Endothelial cell of umbilical vein (primary cell): ENCODE measurements around the gene XXYLT1. TPM values are rescaled to one million over a fixed set of nuclear protein-coding genes. Genes with fewer than 3 reads are reported as not detected.

Experiments used
- BruUV-seq: library from RNA; stranded (reverse); fragments of 400-500 nt; replicated peaks from 2 replicates; lab custom pipeline; 2021; lab: Mats Ljungman, UMichigan
- CTCF ChIA-PET: fragments of 300-600, 350-600 bp; sonication (Branson Sonifier 250); formaldehyde crosslinking; loops from one replicate; lab custom pipeline; 2021; ENCODE audit warnings: antibody characterized with exemption, inconsistent platforms; lab: Charles Lee
- POLR2A ChIA-PET: fragments of 300-600, 350-600 bp; sonication (Branson Sonifier 250); formaldehyde crosslinking; loops from one replicate; lab custom pipeline; 2021; ENCODE audit warnings: antibody characterized with exemption, inconsistent platforms; lab: Charles Lee
- DNase-seq: peaks from one replicate; pipeline ENCODE4 v3.0.0-alpha.2; 2011; ENCODE audit warnings: low read depth, low spot score
- FAIRE-seq: peaks from 2 replicates; lab custom pipeline; 2011; peaks lifted over from hg19 to GRCh38; lab: Jason Lieb, UNC
- H2AFZ ChIP-seq: 2 replicates; pipeline ENCODE4 v1.6.0; 2012; ENCODE audit warnings: low read depth, low read length, control low read depth, inconsistent platforms
- H3K27ac ChIP-seq: 2 replicates; pipeline ENCODE4 v1.5.1; 2011; ENCODE audit warnings: low read depth, mild to moderate bottlenecking, control low read depth, low read length, moderate library complexity; ENCODE audit not compliant: insufficient read depth
- H3K27me3 ChIP-seq, 2 experiments: 2 replicates each; pipeline versions ENCODE4 v1.6.0 to v1.6.1; 2011; ENCODE audit warnings: low read length in 2 of 2, mixed read lengths in 1 of 2; ENCODE audit not compliant: control insufficient read depth in 2 of 2, insufficient read depth in 2 of 2
- H3K36me3 ChIP-seq, 2 experiments: 2 replicates in 1 of 2; 3 replicates in 1 of 2; pipeline ENCODE4 v1.5.1; 2011; ENCODE audit warnings: low read length in 2 of 2, mild to moderate bottlenecking in 1 of 2, moderate library complexity in 1 of 2; ENCODE audit not compliant: control insufficient read depth in 2 of 2, insufficient read depth in 2 of 2; ENCODE audit errors: extremely low read depth in 1 of 2
- H3K4me1 ChIP-seq: 3 replicates; pipeline ENCODE4 v1.5.1; 2011; ENCODE audit warnings: mild to moderate bottlenecking, low read length; ENCODE audit not compliant: control insufficient read depth, insufficient read depth; ENCODE audit errors: extremely low read depth
- H3K4me2 ChIP-seq: 2 replicates; pipeline ENCODE4 v1.6.1; 2011; ENCODE audit warnings: low read length, control low read depth, mixed read lengths; ENCODE audit not compliant: insufficient read depth
- H3K4me3 ChIP-seq, 3 experiments: fragments of 200-600 bp in 1 of 3; sonication (generic), shearing (Covaris generic) in 1 of 3; replicated peaks in 1 of 3; 2 replicates each; pipeline ENCODE4 v1.5.1; 2011 to 2016; ENCODE audit warnings: control low read depth in 3 of 3, low read length in 3 of 3, mild to moderate bottlenecking in 2 of 3, inconsistent platforms in 1 of 3, low read depth in 1 of 3, moderate library complexity in 1 of 3; ENCODE audit not compliant: insufficient read depth in 1 of 3
- H3K79me2 ChIP-seq: 2 replicates; pipeline ENCODE4 v1.6.0; 2012; ENCODE audit warnings: low read length, inconsistent platforms; ENCODE audit not compliant: control insufficient read depth, insufficient read depth
- H3K9ac ChIP-seq: replicated peaks from 2 replicates; pipeline ENCODE3; 2011; ENCODE audit warnings: low read length, control low read depth; ENCODE audit not compliant: insufficient read depth; ENCODE audit errors: extremely low read depth
- H3K9me1 ChIP-seq: replicated peaks from 3 replicates; pipeline ENCODE4 v1.6.0; 2011; ENCODE audit warnings: mild to moderate bottlenecking, low read length; ENCODE audit not compliant: control insufficient read depth, insufficient read depth; ENCODE audit errors: extremely low read depth
- H3K9me3 ChIP-seq: replicated peaks from 2 replicates; pipeline ENCODE4 v1.5.1; 2012; ENCODE audit warnings: low read length, inconsistent platforms; ENCODE audit not compliant: control insufficient read depth, insufficient read depth
- H4K20me1 ChIP-seq: replicated peaks from 2 replicates; pipeline ENCODE3; 2011; ENCODE audit warnings: mild to moderate bottlenecking, low read length; ENCODE audit not compliant: control insufficient read depth, insufficient read depth; ENCODE audit errors: extremely low read depth
- CTCF ChIP-seq, 2 donors: IDR thresholded peaks; 1 replicate in 1 of 2; 2 replicates in 1 of 2; pipeline ENCODE4 v1.5.1; 2011; ENCODE audit warnings: low read length in 2 of 2, mild to moderate bottlenecking in 2 of 2, moderate library complexity in 2 of 2, control low read depth in 1 of 2, inconsistent platforms in 1 of 2, low read depth in 1 of 2; ENCODE audit not compliant: insufficient read depth in 1 of 2; ENCODE audit errors: extremely low read depth in 1 of 2
- EZH2 ChIP-seq: IDR thresholded peaks from 2 replicates; pipeline ENCODE4 v1.6.1; 2012; ENCODE audit warnings: borderline replicate concordance, low read depth, mild to moderate bottlenecking, moderate library complexity, low read length, inconsistent platforms; ENCODE audit not compliant: severe bottlenecking
- FOS ChIP-seq: IDR thresholded peaks from 2 replicates; pipeline ENCODE4 v1.6.1; 2011; ENCODE audit warnings: mild to moderate bottlenecking, low read length, moderate library complexity, borderline replicate concordance; ENCODE audit not compliant: insufficient read depth
- GATA2 ChIP-seq: IDR thresholded peaks from 2 replicates; pipeline ENCODE4 v1.7.0; 2011; ENCODE audit warnings: low read depth, mild to moderate bottlenecking, moderate library complexity, mixed read lengths, low read length; ENCODE audit not compliant: insufficient read length, insufficient read depth
- JUN ChIP-seq: IDR thresholded peaks from 2 replicates; pipeline ENCODE4 v1.6.1; 2011; ENCODE audit warnings: borderline replicate concordance, low read depth; ENCODE audit not compliant: insufficient read length, insufficient read depth
- MAX ChIP-seq: IDR thresholded peaks from 2 replicates; pipeline ENCODE4 v1.6.1; 2011; ENCODE audit not compliant: insufficient read depth, insufficient read length
- MYC ChIP-seq: IDR thresholded peaks from one replicate; pipeline ENCODE4 v1.6.1; 2011; ENCODE audit warnings: mild to moderate bottlenecking, low read depth, low read length
- POLR2A ChIP-seq: IDR thresholded peaks from 2 replicates; pipeline ENCODE4 v1.6.1; 2012; ENCODE audit warnings: low read depth, mild to moderate bottlenecking, control low read depth, low read length
- POLR2AphosphoS5 ChIP-seq: IDR thresholded peaks from 2 replicates; pipeline ENCODE4 v1.6.1; 2012; ENCODE audit warnings: low read depth, mild to moderate bottlenecking, control low read depth, low read length, moderate library complexity; ENCODE audit not compliant: insufficient read depth
- dilution Hi-C: fragments of 300-500 bp; cut with MboI; formaldehyde crosslinking; loops from one replicate; pipeline ENCODE4 v1.15.0; 2019; ENCODE audit warnings: low sequenced_read_pairs; ENCODE audit not compliant: extremely low pct_ligation_motif_present
- intact Hi-C: fragments of 100-400 bp; cut with micrococcal nuclease; formaldehyde crosslinking; loops from one replicate; pipeline ENCODE4 v1.10.0; 2022
- polyA plus RNA-seq, 4 experiments: library from polyadenylated mRNA; depleted of rRNA in 3 of 4; stranded (reverse) in 3 of 4; unstranded in 1 of 4; fragments of >200 nt; gene quantifications; 2 replicates each; pipeline versions ENCODE4 v1.2.1 to v1.2.3, GENCODE V29; 2011 to 2012; ENCODE audit warnings: missing spikeins in 1 of 4
- total RNA-seq: library from RNA; stranded (reverse); gene quantifications from 2 replicates; pipeline ENCODE4 v1.2.3, GENCODE V29; 2021

XXYLT1 gene
- total and polyA plus RNA-seq, 2 donors (not counting 3 experiments of a cell fraction or from before 2014, with no cell fraction given): 54.4 to 78.1 TPM

- Histone ChIP-seq H4K20me1 (no peaks in the 10 kb centered on the region), H3K27me3 (no peaks in the 10 kb centered on the region), H3K4me3 (no peak overlapping the region), H3K9me3 (no peaks in the 10 kb centered on the region), H3K36me3 (peaks cover 0 to 8% of the 10 kb centered on the region in 2 experiments), H3K9me1 (no peaks in the 10 kb centered on the region), H3K4me2 (no peak overlapping the region), H3K9ac (no peak overlapping the region), H3K4me1 (peaks cover 31% of the 10 kb centered on the region), H2AFZ (no peak overlapping the region), H3K27ac (no peak overlapping the region), H3K79me2 (no peaks in the 10 kb centered on the region)
- BruUV-seq: no TSS peak
- dilution Hi-C loops: loop anchor here (25.0 kb wide), 1 partner anchor 426 kb away; the partner anchor contains the start of gene FAM43A
- ChIA-PET CTCF (interaction anchor here (0.6 kb wide), 1 partner anchor 7 kb away, joined by 3 read pairs; no protein-coding TSS in a partner anchor), POLR2A (no interaction called here)
- FAIRE-seq: no peak
- TF ChIP-seq MAX: no peak
- no peak for TF ChIP-seq FOS
- TF ChIP-seq MYC: no peak
- TF ChIP-seq EZH2: no peak
- TF ChIP-seq POLR2AphosphoS5: no peak
- no peak for TF ChIP-seq JUN
- no peak for TF ChIP-seq POLR2A
- no peak for TF ChIP-seq GATA2
- no peak for TF ChIP-seq CTCF (IDR thresholded peaks at IDR 0.05; ENCODE audit: extremely low read depth in 1 of 2, insufficient read depth in 1 of 2, low read depth in 1 of 2, low read length in 2 of 2)
- DNase-seq: no peak
- intact Hi-C loops: no loop called here
Observed at GRCh38 chr3:195113536-195114425, 157.2 kb downstream of the XXYLT1 start.
